ENCODE data around the gene ARHGAP26. TPM values are rescaled to one million over a fixed set of nuclear protein-coding genes. Genes with fewer than 3 reads are reported as not detected.

The ARHGAP26 gene
- total RNA-seq, 1 donor from 2014 or later, result 20.1 TPM

DNA sequence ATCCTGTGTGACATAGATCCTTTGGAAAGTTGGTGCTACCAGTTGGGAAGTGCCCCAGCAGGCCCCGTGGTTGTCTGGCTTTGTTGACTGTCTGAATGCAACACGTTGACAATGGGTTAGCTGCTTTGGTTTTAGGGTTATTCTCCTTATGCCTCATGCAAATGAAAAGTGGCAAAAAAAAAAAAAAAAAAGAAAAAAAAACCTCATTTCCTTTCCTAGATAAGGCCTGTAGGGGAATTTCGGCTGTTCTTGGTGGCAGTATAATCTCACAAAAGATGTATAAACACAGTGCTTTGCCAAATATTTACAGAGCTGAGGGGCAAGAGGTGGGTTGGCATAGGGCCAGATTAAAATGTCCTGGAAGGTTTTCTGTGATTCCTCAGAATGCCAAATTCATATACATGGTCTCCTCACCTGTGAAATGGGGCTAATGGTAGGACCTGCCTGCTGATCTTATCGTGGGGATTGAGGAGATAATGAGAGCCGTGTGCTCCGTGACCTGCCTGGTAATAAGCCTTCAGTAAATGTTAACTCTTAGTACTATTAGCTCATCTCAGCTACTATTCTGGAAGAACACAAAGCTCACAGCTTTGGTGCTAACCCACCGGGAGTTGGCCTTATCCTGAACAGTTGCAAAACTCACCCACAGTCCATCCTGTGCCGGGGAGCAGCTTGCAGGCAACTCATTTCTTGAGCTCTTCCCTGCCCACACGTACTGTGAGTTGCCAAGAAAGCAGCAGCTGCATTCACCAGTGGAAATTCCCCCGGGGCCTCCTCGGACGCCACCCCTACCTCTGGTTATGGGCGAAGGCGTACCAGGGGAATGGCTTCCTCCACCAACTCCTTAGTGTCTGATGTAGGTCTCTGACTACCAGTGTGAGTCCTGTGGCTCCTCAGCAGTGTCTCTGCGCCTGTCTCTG lies 413.0 kb downstream of the ARHGAP26 start:
- H3K36me3 Mint-ChIP-seq (ENCODE audit: unreplicated experiment), result no peaks in the 10 kb centered on the region
- no peaks in the 10 kb centered on the region for H3K4me1 Mint-ChIP-seq (ENCODE audit: low read depth, unreplicated experiment)
- H3K27me3 Mint-ChIP-seq (ENCODE audit: unreplicated experiment), result no peaks in the 10 kb centered on the region
- TF ChIP-seq, protein P1, sequence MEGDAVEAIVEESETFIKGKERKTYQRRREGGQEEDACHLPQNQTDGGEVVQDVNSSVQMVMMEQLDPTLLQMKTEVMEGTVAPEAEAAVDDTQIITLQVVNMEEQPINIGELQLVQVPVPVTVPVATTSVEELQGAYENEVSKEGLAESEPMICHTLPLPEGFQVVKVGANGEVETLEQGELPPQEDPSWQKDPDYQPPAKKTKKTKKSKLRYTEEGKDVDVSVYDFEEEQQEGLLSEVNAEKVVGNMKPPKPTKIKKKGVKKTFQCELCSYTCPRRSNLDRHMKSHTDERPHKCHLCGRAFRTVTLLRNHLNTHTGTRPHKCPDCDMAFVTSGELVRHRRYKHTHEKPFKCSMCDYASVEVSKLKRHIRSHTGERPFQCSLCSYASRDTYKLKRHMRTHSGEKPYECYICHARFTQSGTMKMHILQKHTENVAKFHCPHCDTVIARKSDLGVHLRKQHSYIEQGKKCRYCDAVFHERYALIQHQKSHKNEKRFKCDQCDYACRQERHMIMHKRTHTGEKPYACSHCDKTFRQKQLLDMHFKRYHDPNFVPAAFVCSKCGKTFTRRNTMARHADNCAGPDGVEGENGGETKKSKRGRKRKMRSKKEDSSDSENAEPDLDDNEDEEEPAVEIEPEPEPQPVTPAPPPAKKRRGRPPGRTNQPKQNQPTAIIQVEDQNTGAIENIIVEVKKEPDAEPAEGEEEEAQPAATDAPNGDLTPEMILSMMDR (IDR thresholded peaks at IDR 0.05; ENCODE audit: partially characterized antibody, unreplicated experiment), result no peak
- no peaks in the 10 kb centered on the region for H3K9me3 Mint-ChIP-seq (ENCODE audit: unreplicated experiment)
- H3K4me3 Mint-ChIP-seq (ENCODE audit: unreplicated experiment), result no peak overlapping the region
- DNase-seq, result no peak
- H3K27ac Mint-ChIP-seq (ENCODE audit: unreplicated experiment), result no peak overlapping the region

DNA sequence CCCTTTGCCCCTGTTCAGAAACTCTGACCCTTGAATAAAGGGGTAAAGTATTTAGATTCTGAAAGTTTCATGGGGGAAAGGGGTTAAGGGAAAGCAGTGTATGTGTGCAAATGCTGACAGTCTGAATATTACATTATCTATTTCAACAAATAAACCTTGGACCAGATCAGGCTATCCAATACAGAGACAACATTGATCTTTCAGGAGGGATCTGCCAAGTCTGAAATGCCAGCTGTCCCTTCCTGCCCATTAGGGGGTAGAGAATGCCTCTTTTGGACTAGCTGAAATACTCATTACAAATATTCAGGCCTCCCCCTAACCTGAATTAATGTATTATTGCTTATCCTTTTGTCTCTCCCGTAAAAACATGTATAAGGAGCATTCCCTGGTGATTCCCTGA lies 413.8 kb downstream of the ARHGAP26 start:
- no peaks in the 10 kb centered on the region for H3K9me3 Mint-ChIP-seq (ENCODE audit: unreplicated experiment)
- H3K27me3 Mint-ChIP-seq (ENCODE audit: unreplicated experiment), result no peaks in the 10 kb centered on the region
- TF ChIP-seq, protein P1 (IDR thresholded peaks at IDR 0.05; ENCODE audit: partially characterized antibody, unreplicated experiment), result no peak
- no peaks in the 10 kb centered on the region for H3K4me1 Mint-ChIP-seq (ENCODE audit: low read depth, unreplicated experiment)
- H3K36me3 Mint-ChIP-seq (ENCODE audit: unreplicated experiment), result no peaks in the 10 kb centered on the region
- DNase-seq, result no peak
- no peak overlapping the region for H3K27ac Mint-ChIP-seq (ENCODE audit: unreplicated experiment)
- no peak overlapping the region for H3K4me3 Mint-ChIP-seq (ENCODE audit: unreplicated experiment)

DNA sequence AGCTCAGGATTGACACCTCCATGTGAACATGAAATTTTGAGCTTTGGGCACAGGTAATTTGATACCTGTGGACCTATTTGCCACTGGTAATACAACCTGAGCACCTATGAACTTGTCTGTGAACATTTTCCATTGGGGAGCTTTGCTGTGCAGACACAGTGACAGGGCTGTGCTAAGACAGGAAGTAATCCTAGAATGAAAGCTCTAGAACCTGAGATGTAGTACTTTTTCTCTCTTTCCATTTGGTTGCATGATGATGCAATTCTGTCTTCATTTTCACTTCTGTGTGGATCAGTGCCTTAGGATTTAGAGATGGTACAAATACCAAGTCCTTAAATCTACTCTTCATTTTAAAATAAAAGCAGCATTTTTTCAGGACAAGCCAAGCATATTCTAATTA lies 416.4 kb downstream of the ARHGAP26 start:
- H3K4me1 Mint-ChIP-seq (ENCODE audit: low read depth, unreplicated experiment), result no peaks in the 10 kb centered on the region
- H3K27me3 Mint-ChIP-seq (ENCODE audit: unreplicated experiment), result no peaks in the 10 kb centered on the region
- H3K9me3 Mint-ChIP-seq (ENCODE audit: unreplicated experiment), result no peaks in the 10 kb centered on the region
- no peak for DNase-seq
- no peak overlapping the region for H3K4me3 Mint-ChIP-seq (ENCODE audit: unreplicated experiment)
- TF ChIP-seq, protein P1 (IDR thresholded peaks at IDR 0.05; ENCODE audit: partially characterized antibody, unreplicated experiment), result no peak
- no peak overlapping the region for H3K27ac Mint-ChIP-seq (ENCODE audit: unreplicated experiment)
- H3K36me3 Mint-ChIP-seq (ENCODE audit: unreplicated experiment), result no peaks in the 10 kb centered on the region

GRCh38 chr5:143187495-143187894 lies 417.3 kb downstream of the ARHGAP26 start:
- TF ChIP-seq, protein P1 (IDR thresholded peaks at IDR 0.05; ENCODE audit: partially characterized antibody, unreplicated experiment), result no peak
- no peaks in the 10 kb centered on the region for H3K9me3 Mint-ChIP-seq (ENCODE audit: unreplicated experiment)
- no peaks in the 10 kb centered on the region for H3K4me1 Mint-ChIP-seq (ENCODE audit: low read depth, unreplicated experiment)
- no peak overlapping the region for H3K27ac Mint-ChIP-seq (ENCODE audit: unreplicated experiment)
- no peak for DNase-seq
- no peaks in the 10 kb centered on the region for H3K27me3 Mint-ChIP-seq (ENCODE audit: unreplicated experiment)
- H3K4me3 Mint-ChIP-seq (ENCODE audit: unreplicated experiment), result no peak overlapping the region
- H3K36me3 Mint-ChIP-seq (ENCODE audit: unreplicated experiment), result no peaks in the 10 kb centered on the region

- no peak overlapping the region for H3K4me3 Mint-ChIP-seq (ENCODE audit: unreplicated experiment)
- no peaks in the 10 kb centered on the region for H3K9me3 Mint-ChIP-seq (ENCODE audit: unreplicated experiment)
- no peaks in the 10 kb centered on the region for H3K36me3 Mint-ChIP-seq (ENCODE audit: unreplicated experiment)
- H3K27ac Mint-ChIP-seq (ENCODE audit: unreplicated experiment), result no peak overlapping the region
- no peak for DNase-seq
- no peaks in the 10 kb centered on the region for H3K4me1 Mint-ChIP-seq (ENCODE audit: low read depth, unreplicated experiment)
- H3K27me3 Mint-ChIP-seq (ENCODE audit: unreplicated experiment), result no peaks in the 10 kb centered on the region
- TF ChIP-seq, protein P1 (IDR thresholded peaks at IDR 0.05; ENCODE audit: partially characterized antibody, unreplicated experiment), result no peak
Measured at GRCh38 chr5:143188083-143188482, 417.9 kb downstream of the ARHGAP26 start.

All from glutamatergic neuron (in vitro differentiated cells).